ENCODE results near the gene EXOC4. TPM values are rescaled to one million over a fixed set of nuclear protein-coding genes. Genes with fewer than 3 reads are reported as not detected.

Gene EXOC4
- total RNA-seq, 2 donors from 2014 or later, result 106 to 115 TPM

DNA sequence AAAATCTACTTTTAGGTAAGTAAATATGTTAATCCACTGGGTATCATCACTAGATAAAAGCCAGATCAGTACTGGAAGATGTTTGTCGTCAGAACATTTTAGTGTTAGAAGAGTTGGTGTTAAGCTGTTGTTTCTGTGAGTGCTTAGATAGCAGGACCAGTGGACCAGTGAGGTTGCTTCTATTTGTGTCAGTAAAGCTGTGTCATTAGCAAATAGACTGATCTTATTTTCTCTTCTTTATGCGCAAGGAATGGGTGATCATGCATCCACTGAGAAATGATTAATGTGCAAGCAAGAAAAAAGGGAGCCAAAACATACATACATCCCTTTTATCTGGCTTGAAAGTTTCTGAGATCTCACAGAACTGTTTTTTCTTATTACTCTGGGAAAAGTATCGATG, 42.6 kb downstream of the EXOC4 start:
- H3K4me3 ChIP-seq (ENCODE audit: low read length), result no peak overlapping the region
- TF ChIP-seq, protein P1, sequence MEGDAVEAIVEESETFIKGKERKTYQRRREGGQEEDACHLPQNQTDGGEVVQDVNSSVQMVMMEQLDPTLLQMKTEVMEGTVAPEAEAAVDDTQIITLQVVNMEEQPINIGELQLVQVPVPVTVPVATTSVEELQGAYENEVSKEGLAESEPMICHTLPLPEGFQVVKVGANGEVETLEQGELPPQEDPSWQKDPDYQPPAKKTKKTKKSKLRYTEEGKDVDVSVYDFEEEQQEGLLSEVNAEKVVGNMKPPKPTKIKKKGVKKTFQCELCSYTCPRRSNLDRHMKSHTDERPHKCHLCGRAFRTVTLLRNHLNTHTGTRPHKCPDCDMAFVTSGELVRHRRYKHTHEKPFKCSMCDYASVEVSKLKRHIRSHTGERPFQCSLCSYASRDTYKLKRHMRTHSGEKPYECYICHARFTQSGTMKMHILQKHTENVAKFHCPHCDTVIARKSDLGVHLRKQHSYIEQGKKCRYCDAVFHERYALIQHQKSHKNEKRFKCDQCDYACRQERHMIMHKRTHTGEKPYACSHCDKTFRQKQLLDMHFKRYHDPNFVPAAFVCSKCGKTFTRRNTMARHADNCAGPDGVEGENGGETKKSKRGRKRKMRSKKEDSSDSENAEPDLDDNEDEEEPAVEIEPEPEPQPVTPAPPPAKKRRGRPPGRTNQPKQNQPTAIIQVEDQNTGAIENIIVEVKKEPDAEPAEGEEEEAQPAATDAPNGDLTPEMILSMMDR (conservative IDR thresholded peaks at IDR 0.05), result no peak
- Mint-ChIP-seq H3K27ac (no peak overlapping the region), H3K4me3 (no peak overlapping the region), H3K36me3 (ENCODE audit: low read depth) (peaks cover 20% of the 10 kb centered on the region), H3K27me3 (ENCODE audit: insufficient read depth) (peaks cover 4% of the 10 kb centered on the region), H3K4me1 (peaks cover 40% of the 10 kb centered on the region), H3K9me3 (no peaks in the 10 kb centered on the region)
- DNase-seq, result no peak
- H3K36me3 ChIP-seq (ENCODE audit: control insufficient read depth, insufficient read depth, low read length), result peaks cover 30% of the 10 kb centered on the region
- 67 to 85% methylated on average over 1 to 3 of the region's 3 CpGs for WGBS, 2 experiments (ENCODE audit: insufficient coverage in 1 of 2, insufficient read length in 1 of 2)
- H3K9ac ChIP-seq (ENCODE audit: extremely low read depth, low read length, poor library complexity, severe bottlenecking), result no peak overlapping the region
- H3K27me3 ChIP-seq (ENCODE audit: control insufficient read depth, insufficient read depth, low read length, poor library complexity, severe bottlenecking), result no peaks in the 10 kb centered on the region
- no peak overlapping the region for H3K27ac ChIP-seq (ENCODE audit: low read depth, low read length)
- peaks cover 8% of the 10 kb centered on the region for H3K4me1 ChIP-seq (ENCODE audit: control insufficient read depth, insufficient read depth, low read length)
- H3K9me3 ChIP-seq (ENCODE audit: control insufficient read depth, low read length), result no peaks in the 10 kb centered on the region

GRCh38 chr7:133297093-133297492, 44.2 kb downstream of the EXOC4 start:
- H3K27me3 ChIP-seq (ENCODE audit: control insufficient read depth, insufficient read depth, low read length, poor library complexity, severe bottlenecking), result no peaks in the 10 kb centered on the region
- no peak overlapping the region for H3K27ac Mint-ChIP-seq
- H3K9me3 ChIP-seq (ENCODE audit: control insufficient read depth, low read length), result no peaks in the 10 kb centered on the region
- no peak overlapping the region for H3K9ac ChIP-seq (ENCODE audit: extremely low read depth, low read length, poor library complexity, severe bottlenecking)
- TF ChIP-seq, protein P1 (conservative IDR thresholded peaks at IDR 0.05), result no peak
- 94% methylated on average over 1 of the region's 1 CpG; no CpG with 5 or more reads in 1 of the 2 experiments for WGBS, 2 experiments (ENCODE audit: insufficient coverage in 1 of 2, insufficient read length in 1 of 2)
- peaks cover 8% of the 10 kb centered on the region for H3K4me1 ChIP-seq (ENCODE audit: control insufficient read depth, insufficient read depth, low read length)
- H3K36me3 ChIP-seq (ENCODE audit: control insufficient read depth, insufficient read depth, low read length), result peaks cover 16% of the 10 kb centered on the region
- H3K36me3 Mint-ChIP-seq (ENCODE audit: low read depth), result peaks cover 5% of the 10 kb centered on the region
- peaks cover 40% of the 10 kb centered on the region for H3K4me1 Mint-ChIP-seq
- no peak overlapping the region for H3K4me3 Mint-ChIP-seq
- no peaks in the 10 kb centered on the region for H3K9me3 Mint-ChIP-seq
- no peak overlapping the region for H3K4me3 ChIP-seq (ENCODE audit: low read length)
- H3K27me3 Mint-ChIP-seq (ENCODE audit: insufficient read depth), result peaks cover 4% of the 10 kb centered on the region
- H3K27ac ChIP-seq (ENCODE audit: low read depth, low read length), result no peak overlapping the region
- no peak for DNase-seq

DNA sequence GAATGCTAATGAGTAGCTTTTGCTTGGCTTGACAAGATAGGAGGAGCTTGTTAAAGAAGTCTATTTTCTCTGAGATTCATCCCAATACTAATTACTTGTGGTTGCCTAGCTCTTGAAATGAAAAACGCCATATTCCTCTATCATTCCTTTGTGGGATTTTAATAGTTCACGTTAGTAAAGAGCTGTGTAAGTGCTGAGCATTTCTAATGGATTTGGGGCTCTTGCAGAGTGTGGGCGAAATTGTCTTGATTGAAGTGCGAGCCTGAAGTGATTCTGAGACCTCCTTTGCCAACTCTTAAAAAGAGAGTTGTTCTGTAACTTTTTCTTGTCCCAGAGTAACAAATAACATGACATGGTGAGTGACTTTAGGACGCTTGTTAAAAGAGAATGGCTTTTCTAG, 45.2 kb downstream of the EXOC4 start:
- Histone ChIP-seq H3K27ac (ENCODE audit: low read depth, low read length) (no peak overlapping the region), H3K9ac (ENCODE audit: extremely low read depth, low read length, poor library complexity, severe bottlenecking) (no peak overlapping the region), H3K36me3 (ENCODE audit: control insufficient read depth, insufficient read depth, low read length) (peaks cover 8% of the 10 kb centered on the region), H3K9me3 (ENCODE audit: control insufficient read depth, low read length) (no peaks in the 10 kb centered on the region), H3K4me3 (ENCODE audit: low read length) (no peak overlapping the region), H3K4me1 (ENCODE audit: control insufficient read depth, insufficient read depth, low read length) (peaks cover 8% of the 10 kb centered on the region), H3K27me3 (ENCODE audit: control insufficient read depth, insufficient read depth, low read length, poor library complexity, severe bottlenecking) (no peaks in the 10 kb centered on the region)
- Mint-ChIP-seq H3K27ac (no peak overlapping the region), H3K4me1 (peaks cover 40% of the 10 kb centered on the region), H3K36me3 (ENCODE audit: low read depth) (no peaks in the 10 kb centered on the region), H3K27me3 (ENCODE audit: insufficient read depth) (peaks cover 4% of the 10 kb centered on the region), H3K4me3 (no peak overlapping the region), H3K9me3 (no peaks in the 10 kb centered on the region)
- TF ChIP-seq, protein P1 (conservative IDR thresholded peaks at IDR 0.05), result no peak
- DNase-seq, result no peak
- WGBS, 2 experiments (ENCODE audit: insufficient coverage in 1 of 2, insufficient read length in 1 of 2), result 94 to 95% methylated on average over 2 to 5 of the region's 5 CpGs
